Measurements from ENCODE around the gene PPP2R5C. TPM values are rescaled to one million over a fixed set of nuclear protein-coding genes. Genes with fewer than 3 reads are reported as not detected.

The PPP2R5C gene
- total RNA-seq, 1 experiment from 2014 or later = 96.1 TPM

DNA sequence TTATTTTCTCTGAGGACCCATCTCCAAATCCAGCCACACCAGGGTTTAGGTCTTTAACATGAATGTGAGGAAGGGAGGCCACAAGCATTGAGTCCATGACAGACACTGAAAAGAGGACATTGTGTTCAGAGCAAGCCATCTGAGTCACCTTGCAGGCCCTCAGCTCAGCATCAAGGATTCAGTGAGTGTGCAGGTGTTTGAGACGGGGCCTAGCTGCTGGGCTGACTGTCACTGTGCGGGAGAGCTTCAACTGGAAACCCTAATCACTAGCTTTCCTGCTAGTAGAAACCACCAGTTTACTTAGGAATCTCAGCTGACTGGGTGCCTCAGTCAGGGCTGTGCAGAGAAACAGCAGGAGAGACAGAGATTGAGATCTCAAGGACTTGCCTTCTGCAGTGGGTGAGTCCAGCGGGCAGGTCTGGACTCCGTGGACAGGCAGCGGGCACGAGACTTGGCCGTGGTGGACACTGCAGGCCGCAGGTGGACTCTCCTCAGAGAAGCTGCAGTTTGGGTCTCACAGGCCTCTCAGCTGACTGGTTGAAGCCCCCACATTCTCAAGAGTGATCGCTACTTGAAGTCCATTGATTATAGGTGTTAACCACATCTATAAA lies 116.8 kb downstream of the PPP2R5C start:
- BruUV-seq (replicated peaks) = no TSS peak
- ATAC-seq = no peak

DNA sequence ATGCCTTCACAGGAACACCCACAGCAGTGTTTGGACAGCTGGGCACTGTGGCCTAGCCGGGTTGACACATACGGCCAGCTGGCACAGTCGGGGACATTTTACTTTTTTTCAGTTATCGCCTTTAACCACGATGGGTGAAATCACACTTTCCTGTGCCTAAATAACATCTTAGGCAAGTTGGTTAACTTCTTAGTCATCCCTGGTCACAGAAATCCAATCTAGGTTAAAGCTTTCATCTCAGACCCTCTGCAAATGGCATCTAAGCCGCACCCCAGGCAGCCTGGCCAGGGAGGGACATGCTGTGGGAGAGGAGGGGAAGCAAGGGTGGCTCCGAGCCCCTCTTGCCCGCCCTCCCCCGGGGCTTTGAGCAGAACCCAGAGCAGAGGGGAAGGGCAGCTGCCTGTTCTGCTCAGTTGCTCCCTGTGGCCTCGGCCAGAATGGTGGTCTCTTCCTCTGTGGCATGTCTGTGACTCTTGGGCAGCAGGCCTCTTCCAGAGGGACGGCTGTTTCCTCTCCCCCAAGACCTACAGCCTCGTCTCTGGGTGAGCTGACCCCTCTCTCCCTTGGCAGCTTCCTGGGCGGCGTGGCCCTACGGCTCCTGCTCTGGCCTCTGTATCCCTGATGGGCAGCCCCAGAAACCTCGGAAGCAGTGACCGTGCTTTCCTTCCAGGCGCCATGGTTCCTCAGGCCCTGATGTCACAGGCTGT lies 117.5 kb downstream of the PPP2R5C start:
- no peaks in the 10 kb centered on the region; the same call in 1 of the 2 replicates for H4K20me1 ChIP-seq (ENCODE audit: low read length)
- H3K79me2 ChIP-seq (ENCODE audit: low read length) = peaks cover 17% of the 10 kb centered on the region
- DNase-seq = no peak
- CTCF ChIA-PET = no interaction called here
- POLR2A ChIA-PET (ENCODE audit: unreplicated experiment) = interaction anchor here (0.7 kb wide), 1 partner anchor 75 kb away, joined by 3 read pairs; no protein-coding TSS in a partner anchor
- no peak overlapping the region for H3K27ac ChIP-seq (ENCODE audit: low read length)
- H3K4me2 ChIP-seq (ENCODE audit: low read length) = no peak overlapping the region
- H3F3A ChIP-seq (ENCODE audit: low read length, unreplicated experiment) = no peaks in the 10 kb centered on the region
- intact Hi-C loops (cut with micrococcal nuclease) = no loop called here
- no TSS peak for BruUV-seq (replicated peaks)
- H3K4me3 ChIP-seq (ENCODE audit: low read length) = no peak overlapping the region
- H3K27me3 ChIP-seq (ENCODE audit: low read length) = no peaks in the 10 kb centered on the region
- H3K9me2 ChIP-seq (replicated peaks; ENCODE audit: low read length) = no peaks in the 10 kb centered on the region
- TF ChIP-seq, protein P1, sequence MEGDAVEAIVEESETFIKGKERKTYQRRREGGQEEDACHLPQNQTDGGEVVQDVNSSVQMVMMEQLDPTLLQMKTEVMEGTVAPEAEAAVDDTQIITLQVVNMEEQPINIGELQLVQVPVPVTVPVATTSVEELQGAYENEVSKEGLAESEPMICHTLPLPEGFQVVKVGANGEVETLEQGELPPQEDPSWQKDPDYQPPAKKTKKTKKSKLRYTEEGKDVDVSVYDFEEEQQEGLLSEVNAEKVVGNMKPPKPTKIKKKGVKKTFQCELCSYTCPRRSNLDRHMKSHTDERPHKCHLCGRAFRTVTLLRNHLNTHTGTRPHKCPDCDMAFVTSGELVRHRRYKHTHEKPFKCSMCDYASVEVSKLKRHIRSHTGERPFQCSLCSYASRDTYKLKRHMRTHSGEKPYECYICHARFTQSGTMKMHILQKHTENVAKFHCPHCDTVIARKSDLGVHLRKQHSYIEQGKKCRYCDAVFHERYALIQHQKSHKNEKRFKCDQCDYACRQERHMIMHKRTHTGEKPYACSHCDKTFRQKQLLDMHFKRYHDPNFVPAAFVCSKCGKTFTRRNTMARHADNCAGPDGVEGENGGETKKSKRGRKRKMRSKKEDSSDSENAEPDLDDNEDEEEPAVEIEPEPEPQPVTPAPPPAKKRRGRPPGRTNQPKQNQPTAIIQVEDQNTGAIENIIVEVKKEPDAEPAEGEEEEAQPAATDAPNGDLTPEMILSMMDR (conservative IDR thresholded peaks at IDR 0.05; ENCODE audit: low read depth, low read length) = no peak
- no peak for TF ChIP-seq EZH2 (IDR thresholded peaks at IDR 0.05; ENCODE audit: low read length, unreplicated experiment)
- no peak for TF ChIP-seq EZH2phosphoT487 (IDR thresholded peaks at IDR 0.05; ENCODE audit: borderline replicate concordance, low read length)
- no peak overlapping the region for H2AFZ ChIP-seq (ENCODE audit: low read length)
- no peak for ATAC-seq
- H3K9me3 ChIP-seq (ENCODE audit: low read length) = no peaks in the 10 kb centered on the region
- H3K4me1 ChIP-seq (ENCODE audit: insufficient read depth, low read length) = peaks cover 5% of the 10 kb centered on the region; the same call in 1 of the 2 replicates
- 0 out of 2 replicates have a peak, but pooled peaks cover 2% of the 10 kb centered on the region for H3K36me3 ChIP-seq (ENCODE audit: low read depth, low read length)
- H3K9ac ChIP-seq (ENCODE audit: low read length) = no peak overlapping the region

More for the DNA sequence above, 116.8 kb downstream of the PPP2R5C start:
- H4K20me1 ChIP-seq (ENCODE audit: low read length) = no peaks in the 10 kb centered on the region; the same call in 1 of the 2 replicates
- H3K79me2 ChIP-seq (ENCODE audit: low read length) = peaks cover 23% of the 10 kb centered on the region
- H3K4me2 ChIP-seq (ENCODE audit: low read length) = no peak overlapping the region
- no peak for DNase-seq
- H3K9me3 ChIP-seq (ENCODE audit: low read length) = no peaks in the 10 kb centered on the region
- H3K27ac ChIP-seq (ENCODE audit: low read length) = no peak overlapping the region
- ChIA-PET POLR2A (ENCODE audit: unreplicated experiment) (interaction anchor here (0.7 kb wide), 1 partner anchor 76 kb away, joined by 3 read pairs; no protein-coding TSS in a partner anchor), CTCF (no interaction called here)
- intact Hi-C loops (cut with micrococcal nuclease) = no loop called here
- H3K4me3 ChIP-seq (ENCODE audit: low read length) = no peak overlapping the region
- H3F3A ChIP-seq (ENCODE audit: low read length, unreplicated experiment) = no peaks in the 10 kb centered on the region
- no peak overlapping the region for H3K9ac ChIP-seq (ENCODE audit: low read length)
- no peaks in the 10 kb centered on the region for H3K27me3 ChIP-seq (ENCODE audit: low read length)
- TF ChIP-seq EZH2phosphoT487 (IDR thresholded peaks at IDR 0.05; ENCODE audit: borderline replicate concordance, low read length) (no peak), EZH2 (IDR thresholded peaks at IDR 0.05; ENCODE audit: low read length, unreplicated experiment) (no peak)
- TF ChIP-seq, protein P1 (conservative IDR thresholded peaks at IDR 0.05; ENCODE audit: low read depth, low read length) = no peak
- H3K36me3 ChIP-seq (ENCODE audit: low read depth, low read length) = 0 out of 2 replicates have a peak, but pooled peaks cover 2% of the 10 kb centered on the region
- H2AFZ ChIP-seq (ENCODE audit: low read length) = no peak overlapping the region
- peaks cover 5% of the 10 kb centered on the region; the same call in 1 of the 2 replicates for H3K4me1 ChIP-seq (ENCODE audit: insufficient read depth, low read length)
- H3K9me2 ChIP-seq (replicated peaks; ENCODE audit: low read length) = no peaks in the 10 kb centered on the region
